Erythroblast (primary cell): ENCODE data around the gene GUCA2A.

Source experiments
- GATA1 ChIP-seq: IDR thresholded peaks from 2 replicates; pipeline ENCODE4 v1.6.1; 2011; ENCODE audit warnings: low read depth, mild to moderate bottlenecking, control low read depth, low read length, moderate library complexity
- POLR2A ChIP-seq: IDR thresholded peaks from 2 replicates; pipeline ENCODE4 v1.6.1; 2011; ENCODE audit warnings: mild to moderate bottlenecking, low read length

- no peak for TF ChIP-seq POLR2A
- TF ChIP-seq GATA1, result no peak
These were observed 50.3 kb downstream of the GUCA2A start for GRCh38 chr1:42114229-42114628.
